COLO829 (cell line): ENCODE results near the gene BTBD9.

Source experiments
- DNase-seq: peaks from one replicate; pipeline ENCODE4 v3.0.0; 2012; ENCODE audit warnings: low spot score

BTBD9 gene

GRCh38 chr6:38161754-38162492 is 477.8 kb downstream of the BTBD9 start:
- no peak for DNase-seq

GRCh38 chr6:38161331-38161730 is 478.4 kb downstream of the BTBD9 start:
- no peak for DNase-seq

GRCh38 chr6:38160831-38161230 is 478.9 kb downstream of the BTBD9 start:
- DNase-seq, result no peak

GRCh38 chr6:38159596-38159995 is 480.1 kb downstream of the BTBD9 start:
- DNase-seq, result no peak

GRCh38 chr6:38158762-38159350 is 480.9 kb downstream of the BTBD9 start:
- DNase-seq, result no peak

- DNase-seq, result no peak
Observed at GRCh38 chr6:38157905-38158304, 481.8 kb downstream of the BTBD9 start.

- DNase-seq, result no peak
Observed at GRCh38 chr6:38156818-38157565, 482.7 kb downstream of the BTBD9 start.

GRCh38 chr6:38155621-38156204 is 484.0 kb downstream of the BTBD9 start:
- DNase-seq, result no peak

GRCh38 chr6:38155144-38155543 is 484.6 kb downstream of the BTBD9 start:
- no peak for DNase-seq

GRCh38 chr6:38154731-38155130 is 485.0 kb downstream of the BTBD9 start:
- DNase-seq, result no peak

- DNase-seq, result no peak
Observed at GRCh38 chr6:38153798-38154345, 485.9 kb downstream of the BTBD9 start.

- DNase-seq, result no peak
Observed at GRCh38 chr6:38153076-38153797, 486.5 kb downstream of the BTBD9 start.

- DNase-seq, result no peak
Observed at GRCh38 chr6:38152620-38153019, 487.1 kb downstream of the BTBD9 start.

- no peak for DNase-seq
Observed at GRCh38 chr6:38151580-38152500, 487.9 kb downstream of the BTBD9 start.

- no peak for DNase-seq
Observed at GRCh38 chr6:38150681-38151296, 488.9 kb downstream of the BTBD9 start.

GRCh38 chr6:38150021-38150420 is 489.7 kb downstream of the BTBD9 start:
- DNase-seq, result no peak

GRCh38 chr6:38149531-38149930 is 490.2 kb downstream of the BTBD9 start:
- DNase-seq, result no peak

GRCh38 chr6:38148606-38149005 is 491.1 kb downstream of the BTBD9 start:
- DNase-seq, result no peak

- DNase-seq, result no peak
Observed at GRCh38 chr6:38146734-38147027, 493.0 kb downstream of the BTBD9 start.

GRCh38 chr6:38146021-38146733 is 493.6 kb downstream of the BTBD9 start:
- DNase-seq, result no peak
